Testis (tissue), 3 donors: Measurements from ENCODE around the gene SERTAD3. TPM values are rescaled to one million over a fixed set of nuclear protein-coding genes. Genes with fewer than 3 reads are reported as not detected.

Experiments
- DNase-seq: peaks from one replicate; pipeline ENCODE4 v3.0.0-alpha.2; 2019
- H3K27ac ChIP-seq, 2 donors: fragments of 200-600 bp; sonication (generic); one replicate each; pipeline ENCODE4 v1.5.1; 2019
- H3K27me3 ChIP-seq: fragments of 200-600 bp; sonication (generic); one replicate; pipeline ENCODE4 v1.5.1; 2019
- H3K36me3 ChIP-seq: fragments of 200-600 bp; sonication (generic); one replicate; pipeline ENCODE4 v1.5.1; 2017; ENCODE audit warnings: low read depth; ENCODE audit errors: missing control alignments
- H3K4me1 ChIP-seq: fragments of 200-600 bp; sonication (generic); one replicate; pipeline ENCODE4 v1.5.1; 2019
- H3K4me3 ChIP-seq, 2 donors: fragments of 200-600 bp; sonication (generic); one replicate each; pipeline ENCODE4 v1.5.1; 2017 to 2019
- H3K9me3 ChIP-seq: fragments of 200-600 bp; sonication (generic); one replicate; pipeline ENCODE4 v1.5.1; 2017
- CTCF ChIP-seq, 3 experiments: fragments of 450-650 bp in 2 of 3; fragments of 200-600 bp in 1 of 3; sonication (generic) in 1 of 3; IDR thresholded peaks; one replicate each; pipeline ENCODE4 v1.5.1; 2016 to 2019; ENCODE audit warnings: antibody characterized with exemption in 3 of 3, mild to moderate bottlenecking in 2 of 3, moderate library complexity in 1 of 3
- POLR2A ChIP-seq: fragments of 450-650 bp; IDR thresholded peaks from one replicate; pipeline ENCODE4 v1.6.1; 2017; ENCODE audit warnings: antibody characterized with exemption, mild to moderate bottlenecking, moderate library complexity
- WGBS, 2 donors: methylation state at CpG; one replicate each; pipeline ENCODE4 v1.1.5; 2018; 5-methylcytosine and 5-hydroxymethylcytosine counted together
- intact Hi-C: fragments of 100-400 bp; cut with DNase I; formaldehyde crosslinking; loops from one replicate; pipeline ENCODE4 v1.15.1; 2023; ENCODE audit warnings: low total_unique reads
- polyA plus RNA-seq: library from polyadenylated mRNA; stranded (reverse); fragments of 350-450 nt; fragmentation: Illumina TruSeq; extraction: RNeasy Lipid Tissue Mini Kit (QIAGEN cat#74804); gene quantifications from one replicate; pipeline ENCODE4 v1.2.3, GENCODE V29; 2014; ENCODE audit warnings: low read depth, low replicate concordance; ENCODE audit not compliant: insufficient read depth
- total RNA-seq, 2 donors: library from RNA; depleted of rRNA; stranded (reverse); fragments of >200 nt; gene quantifications; one replicate each; pipeline ENCODE4 v1.2.3, GENCODE V29; 2016

Gene SERTAD3
- total and polyA plus RNA-seq, 3 donors from 2014 or later: 22.4 to 33.9 (median 24.3) TPM

- TF ChIP-seq CTCF (IDR thresholded peaks at IDR 0.05) (no peak), POLR2A (no peak)
- Histone ChIP-seq H3K4me1 (peaks cover 15% of the 10 kb centered on the region), H3K9me3 (no peaks in the 10 kb centered on the region), H3K4me3 (no peak overlapping the region), H3K27me3 (no peaks in the 10 kb centered on the region), H3K27ac (no peak overlapping the region), H3K36me3 (no peaks in the 10 kb centered on the region)
- WGBS, 2 donors: 92 to 94% methylated on average over 8 to 21 of the region's 21 CpGs
- intact Hi-C loops: no loop called here
- no peak for DNase-seq
These were observed 29.3 kb downstream of the SERTAD3 start for GRCh38 chr19:40414542-40415535.

GRCh38 chr19:40413291-40413845, 30.8 kb downstream of the SERTAD3 start, which contains the start of gene PRX:
PRX (minus strand) TSS chr19:40413378; CDS start chr19:40407932, 5,446 bp downstream.
- 51 to 61% methylated on average over 14 to 18 of the region's 18 CpGs for WGBS, 2 donors
- no peak within 1 kb of the TSS for H3K4me3 ChIP-seq
- TF ChIP-seq CTCF (IDR thresholded peaks at IDR 0.05) (no peak), POLR2A (no peak)

GRCh38 chr19:40412866-40413265, 31.3 kb downstream of the SERTAD3 start:
- Histone ChIP-seq H3K27me3 (no peaks in the 10 kb centered on the region), H3K4me3 (no peak overlapping the region), H3K36me3 (no peaks in the 10 kb centered on the region), H3K4me1 (peaks cover 15% of the 10 kb centered on the region), H3K9me3 (no peaks in the 10 kb centered on the region), H3K27ac (no peak overlapping the region)
- no peak for DNase-seq
- intact Hi-C loops: no loop called here
- 77 to 78% methylated on average over 4 of the region's 4 CpGs for WGBS, 2 donors
- TF ChIP-seq CTCF (IDR thresholded peaks at IDR 0.05) (no peak), POLR2A (no peak)

More at GRCh38 chr19:40413291-40413845, 30.8 kb downstream of the SERTAD3 start, which contains the start of gene PRX:
- no peaks in the 10 kb centered on the region for H3K27me3 ChIP-seq
- H3K4me1 ChIP-seq: peaks cover 15% of the 10 kb centered on the region
- no peak within 1 kb of the TSS for H3K27ac ChIP-seq
- intact Hi-C loops: no loop called here
- no peaks in the 10 kb centered on the region for H3K36me3 ChIP-seq
- H3K9me3 ChIP-seq: no peaks in the 10 kb centered on the region
- DNase-seq: no peak

GRCh38 chr19:40411958-40412499, 32.1 kb downstream of the SERTAD3 start:
- no peaks in the 10 kb centered on the region for H3K27me3 ChIP-seq
- WGBS, 2 donors: 79 to 86% methylated on average over 6 to 8 of the region's 8 CpGs
- no peak overlapping the region for H3K27ac ChIP-seq
- no peak overlapping the region for H3K4me3 ChIP-seq
- no peaks in the 10 kb centered on the region for H3K36me3 ChIP-seq
- peaks cover 10% of the 10 kb centered on the region for H3K4me1 ChIP-seq
- H3K9me3 ChIP-seq: no peaks in the 10 kb centered on the region
- TF ChIP-seq CTCF (IDR thresholded peaks at IDR 0.05): no peak
- no peak for TF ChIP-seq POLR2A
- no peak for DNase-seq
- intact Hi-C loops: no loop called here
